OCI-LY1 (cell line): ENCODE results near the gene KRT6A.

Experiments
- H2AFZ ChIP-seq: fragments of 200-600 bp; sonication (generic), shearing (Covaris generic); 2 replicates; pipeline ENCODE4 v1.6.0; 2014; ENCODE audit warnings: antibody characterized with exemption, mild to moderate bottlenecking, low read length
- H3F3A ChIP-seq: fragments of 200-600 bp; sonication (generic), shearing (Covaris generic); 2 replicates; pipeline ENCODE4 v1.6.0; 2014; ENCODE audit warnings: mild to moderate bottlenecking, antibody characterized with exemption, low read length, moderate library complexity; ENCODE audit not compliant: insufficient read depth
- H3K27ac ChIP-seq: fragments of 200-600 bp; sonication (generic); 2 replicates; pipeline ENCODE4 v1.5.1; 2014; ENCODE audit warnings: low read length, mixed run types, mild to moderate bottlenecking, low read depth; ENCODE audit not compliant: poor library complexity, severe bottlenecking
- H3K27me3 ChIP-seq: fragments of 200-600 bp; sonication (generic); 2 replicates; pipeline ENCODE4 v1.6.0; 2014; ENCODE audit warnings: antibody characterized with exemption, mild to moderate bottlenecking, low read length, moderate library complexity; ENCODE audit not compliant: insufficient read depth
- H3K36me3 ChIP-seq: fragments of 200-600 bp; sonication (generic); 2 replicates; pipeline ENCODE4 v1.6.1; 2014; ENCODE audit warnings: mild to moderate bottlenecking, antibody characterized with exemption, low read length, moderate library complexity, mixed read lengths; ENCODE audit not compliant: insufficient read depth
- H3K4me1 ChIP-seq: fragments of 200-600 bp; sonication (generic); 2 replicates; pipeline ENCODE4 v1.5.1; 2014; ENCODE audit warnings: mild to moderate bottlenecking, low read length, moderate library complexity; ENCODE audit not compliant: insufficient read depth, severe bottlenecking
- H3K4me2 ChIP-seq: fragments of 200-600 bp; sonication (generic), shearing (Covaris generic); 2 replicates; pipeline ENCODE4 v1.6.1; 2014; ENCODE audit warnings: low read length
- H3K4me3 ChIP-seq: fragments of 200-600 bp; sonication (generic); 2 replicates; pipeline ENCODE4 v1.5.1; 2014; ENCODE audit warnings: low read length, low read depth, mild to moderate bottlenecking, mixed read lengths; ENCODE audit not compliant: poor library complexity, severe bottlenecking
- H3K79me2 ChIP-seq: fragments of 200-600 bp; shearing (Covaris generic); 2 replicates; pipeline ENCODE4 v1.6.1; 2016; ENCODE audit warnings: mixed run types, low read length, mixed read lengths; ENCODE audit not compliant: insufficient read depth
- H3K9ac ChIP-seq: fragments of 200-600 bp; sonication (generic), shearing (Covaris generic); 2 replicates; pipeline ENCODE4 v1.6.1; 2014; ENCODE audit warnings: mild to moderate bottlenecking, low read length, mixed read lengths
- H3K9me2 ChIP-seq: fragments of 200-600 bp; sonication (generic), shearing (Covaris generic); 2 replicates; pipeline ENCODE4 v1.6.1; 2014; ENCODE audit warnings: low read depth, mild to moderate bottlenecking, low read length, mixed read lengths
- H3K9me3 ChIP-seq: fragments of 200-600 bp; shearing (Covaris generic); 2 replicates; pipeline ENCODE4 v1.6.1; 2014; ENCODE audit warnings: low read length, mixed read lengths
- H4K20me1 ChIP-seq: fragments of 200-600 bp; sonication (generic), shearing (Covaris generic); 2 replicates; pipeline ENCODE4 v1.6.0; 2016; ENCODE audit warnings: mild to moderate bottlenecking, low read length; ENCODE audit not compliant: insufficient read depth
- CTCF ChIP-seq: fragments of 200-600 bp; sonication (generic), shearing (Covaris generic); IDR thresholded peaks from 2 replicates; pipeline ENCODE4 v1.5.1; 2017; ENCODE audit warnings: mild to moderate bottlenecking, antibody characterized with exemption, low read length, moderate library complexity, mixed read lengths
- EZH2 ChIP-seq: fragments of 200-600 bp; sonication (generic), shearing (Covaris generic); IDR thresholded peaks from 2 replicates; pipeline ENCODE4 v1.8.0; 2017; ENCODE audit warnings: borderline replicate concordance, mixed run types, mild to moderate bottlenecking, antibody characterized with exemption, low read length, moderate library complexity, mixed read lengths

KRT6A gene

GRCh38 chr12:52458861-52459260 is 34.2 kb downstream of the KRT6A start:
- Histone ChIP-seq H3K9me3 (no peaks in the 10 kb centered on the region), H3K4me1 (no peaks in the 10 kb centered on the region), H3K27ac (no peak overlapping the region), H3K9ac (no peak overlapping the region), H3K36me3 (no peaks in the 10 kb centered on the region), H4K20me1 (no peaks in the 10 kb centered on the region), H2AFZ (no peak overlapping the region), H3K27me3 (no peaks in the 10 kb centered on the region), H3F3A (no peaks in the 10 kb centered on the region), H3K4me3 (no peak overlapping the region), H3K9me2 (no peaks in the 10 kb centered on the region), H3K79me2 (no peaks in the 10 kb centered on the region), H3K4me2 (no peak overlapping the region)
- TF ChIP-seq EZH2 (no peak), CTCF (no peak)

- H3K4me2 ChIP-seq, result no peak overlapping the region
- H3K9me3 ChIP-seq, result no peaks in the 10 kb centered on the region
- no peak overlapping the region for H2AFZ ChIP-seq
- H3K4me1 ChIP-seq, result no peaks in the 10 kb centered on the region
- no peaks in the 10 kb centered on the region for H3K9me2 ChIP-seq
- no peak overlapping the region for H3K27ac ChIP-seq
- H3K27me3 ChIP-seq, result no peaks in the 10 kb centered on the region
- H4K20me1 ChIP-seq, result no peaks in the 10 kb centered on the region
- H3K36me3 ChIP-seq, result no peaks in the 10 kb centered on the region
- no peak overlapping the region for H3K9ac ChIP-seq
- TF ChIP-seq CTCF (no peak), EZH2 (no peak)
- no peaks in the 10 kb centered on the region for H3F3A ChIP-seq
- no peaks in the 10 kb centered on the region for H3K79me2 ChIP-seq
- H3K4me3 ChIP-seq, result no peak overlapping the region
Measured at GRCh38 chr12:52455821-52456220, 37.2 kb downstream of the KRT6A start.

- Histone ChIP-seq H3K4me1 (no peaks in the 10 kb centered on the region), H3K9me3 (no peaks in the 10 kb centered on the region), H3K9me2 (no peaks in the 10 kb centered on the region), H3K9ac (no peak overlapping the region), H3K36me3 (no peaks in the 10 kb centered on the region), H3K4me3 (no peak overlapping the region), H3K27ac (no peak overlapping the region), H4K20me1 (no peaks in the 10 kb centered on the region), H3F3A (no peaks in the 10 kb centered on the region), H3K4me2 (no peak overlapping the region), H2AFZ (no peak overlapping the region), H3K79me2 (no peaks in the 10 kb centered on the region), H3K27me3 (no peaks in the 10 kb centered on the region)
- TF ChIP-seq CTCF, result no peak
- TF ChIP-seq EZH2, result no peak
Measured at GRCh38 chr12:52454411-52455201, 38.5 kb downstream of the KRT6A start.
